ENCODE data around the gene CPTP.

DNA sequence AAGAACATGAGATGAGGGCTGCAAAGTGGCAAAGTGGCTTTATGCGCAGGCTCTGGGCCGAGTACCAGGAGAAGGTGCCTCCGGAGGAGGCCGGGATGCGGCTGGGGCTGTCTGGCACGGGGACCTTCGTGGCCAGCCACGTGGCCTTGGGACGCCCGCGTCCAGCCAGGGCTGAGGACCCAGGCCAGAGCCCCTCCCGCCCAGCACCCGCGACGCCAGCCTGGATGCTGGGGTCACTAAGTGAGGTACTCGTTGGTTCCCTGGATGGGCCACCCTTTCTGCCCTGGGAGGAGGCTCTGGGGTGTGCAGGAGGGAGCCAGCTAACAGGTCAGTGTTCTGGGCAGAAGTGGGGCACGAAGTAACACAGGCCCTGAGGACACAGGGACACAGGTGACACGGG is 31.8 kb upstream of the CPTP start:
- TF ChIP-seq, protein P1, sequence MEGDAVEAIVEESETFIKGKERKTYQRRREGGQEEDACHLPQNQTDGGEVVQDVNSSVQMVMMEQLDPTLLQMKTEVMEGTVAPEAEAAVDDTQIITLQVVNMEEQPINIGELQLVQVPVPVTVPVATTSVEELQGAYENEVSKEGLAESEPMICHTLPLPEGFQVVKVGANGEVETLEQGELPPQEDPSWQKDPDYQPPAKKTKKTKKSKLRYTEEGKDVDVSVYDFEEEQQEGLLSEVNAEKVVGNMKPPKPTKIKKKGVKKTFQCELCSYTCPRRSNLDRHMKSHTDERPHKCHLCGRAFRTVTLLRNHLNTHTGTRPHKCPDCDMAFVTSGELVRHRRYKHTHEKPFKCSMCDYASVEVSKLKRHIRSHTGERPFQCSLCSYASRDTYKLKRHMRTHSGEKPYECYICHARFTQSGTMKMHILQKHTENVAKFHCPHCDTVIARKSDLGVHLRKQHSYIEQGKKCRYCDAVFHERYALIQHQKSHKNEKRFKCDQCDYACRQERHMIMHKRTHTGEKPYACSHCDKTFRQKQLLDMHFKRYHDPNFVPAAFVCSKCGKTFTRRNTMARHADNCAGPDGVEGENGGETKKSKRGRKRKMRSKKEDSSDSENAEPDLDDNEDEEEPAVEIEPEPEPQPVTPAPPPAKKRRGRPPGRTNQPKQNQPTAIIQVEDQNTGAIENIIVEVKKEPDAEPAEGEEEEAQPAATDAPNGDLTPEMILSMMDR (IDR thresholded peaks at IDR 0.05), result no peak
- no peak for TF ChIP-seq POLR2A (IDR thresholded peaks at IDR 0.05)

All from heart left ventricle (tissue), 13 donors.